ENCODE results near the gene HCCS.

DNA sequence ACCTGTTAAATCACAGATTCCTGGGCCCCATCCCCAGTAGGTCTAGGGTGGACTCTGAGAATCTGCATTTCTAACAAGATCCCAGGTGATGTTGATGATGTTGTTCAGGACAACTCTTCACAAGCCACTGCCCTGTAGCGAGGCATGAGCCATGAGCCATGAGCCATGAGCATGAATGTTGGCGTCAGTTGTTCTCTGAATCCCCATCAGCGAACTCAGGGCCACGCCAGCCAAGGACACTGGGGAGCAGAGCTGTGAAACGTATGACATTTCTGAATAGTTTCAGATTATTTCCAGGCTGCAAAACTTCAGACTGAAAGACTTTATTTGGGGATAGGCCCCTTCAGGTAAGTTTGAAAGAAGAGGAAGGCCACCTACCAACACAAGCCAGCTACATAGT lies 46.9 kb upstream of the HCCS start:
- no peak for TF ChIP-seq EZH2 (IDR thresholded peaks at IDR 0.05; ENCODE audit: borderline replicate concordance, insufficient read depth, low read depth, low read length, poor library complexity, severe bottlenecking)
- TF ChIP-seq, protein P1, sequence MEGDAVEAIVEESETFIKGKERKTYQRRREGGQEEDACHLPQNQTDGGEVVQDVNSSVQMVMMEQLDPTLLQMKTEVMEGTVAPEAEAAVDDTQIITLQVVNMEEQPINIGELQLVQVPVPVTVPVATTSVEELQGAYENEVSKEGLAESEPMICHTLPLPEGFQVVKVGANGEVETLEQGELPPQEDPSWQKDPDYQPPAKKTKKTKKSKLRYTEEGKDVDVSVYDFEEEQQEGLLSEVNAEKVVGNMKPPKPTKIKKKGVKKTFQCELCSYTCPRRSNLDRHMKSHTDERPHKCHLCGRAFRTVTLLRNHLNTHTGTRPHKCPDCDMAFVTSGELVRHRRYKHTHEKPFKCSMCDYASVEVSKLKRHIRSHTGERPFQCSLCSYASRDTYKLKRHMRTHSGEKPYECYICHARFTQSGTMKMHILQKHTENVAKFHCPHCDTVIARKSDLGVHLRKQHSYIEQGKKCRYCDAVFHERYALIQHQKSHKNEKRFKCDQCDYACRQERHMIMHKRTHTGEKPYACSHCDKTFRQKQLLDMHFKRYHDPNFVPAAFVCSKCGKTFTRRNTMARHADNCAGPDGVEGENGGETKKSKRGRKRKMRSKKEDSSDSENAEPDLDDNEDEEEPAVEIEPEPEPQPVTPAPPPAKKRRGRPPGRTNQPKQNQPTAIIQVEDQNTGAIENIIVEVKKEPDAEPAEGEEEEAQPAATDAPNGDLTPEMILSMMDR (IDR thresholded peaks at IDR 0.05): no peak
